HFFc6 (cell line): ENCODE results near the gene CCDC92. TPM values are rescaled to one million over a fixed set of nuclear protein-coding genes. Genes with fewer than 3 reads are reported as not detected.

ENCODE experiments used
- DNase-seq: peaks from one replicate; pipeline ENCODE4 v3.0.0-alpha.2; 2018
- H3K27ac Mint-ChIP-seq: 2 replicates; pipeline ENCODE4 v1.8.0; 2020; ENCODE audit warnings: mild to moderate bottlenecking, mixed read lengths
- H3K27me3 Mint-ChIP-seq: 2 replicates; pipeline ENCODE4 v1.8.0; 2021; ENCODE audit warnings: mild to moderate bottlenecking, moderate library complexity, mixed read lengths; ENCODE audit not compliant: insufficient read depth
- H3K36me3 Mint-ChIP-seq: 2 replicates; pipeline ENCODE4 v1.8.0; 2021; ENCODE audit warnings: low read depth, mixed read lengths
- H3K4me1 Mint-ChIP-seq: 2 replicates; pipeline ENCODE4 v1.8.0; 2020; ENCODE audit warnings: low read depth, mixed read lengths
- H3K4me3 Mint-ChIP-seq: 2 replicates; pipeline ENCODE4 v1.8.0; 2020; ENCODE audit warnings: mild to moderate bottlenecking, moderate library complexity, mixed read lengths
- H3K9me3 Mint-ChIP-seq: 2 replicates; pipeline ENCODE4 v1.8.0; 2020; ENCODE audit warnings: mild to moderate bottlenecking, mixed read lengths
- CTCF ChIP-seq: fragments of 200-600 bp; sonication (generic); IDR thresholded peaks from 2 replicates; pipeline ENCODE4 v1.5.0; 2021; ENCODE audit warnings: antibody characterized with exemption, mild to moderate bottlenecking
- total RNA-seq, 6 experiments: library from RNA; stranded (reverse); fragmentation: NEBNext Ultra II Directional; extraction: Animal tissue kit (Norgen Biotek cat#: 25700); gene quantifications; 2 replicates in 1 of 6; 3 replicates in 5 of 6; pipeline ENCODE4 v1.2.3, GENCODE V29; 2021

CCDC92 gene
- total RNA-seq, 6 experiments from 2014 or later, result 48.3 to 55.1 (median 51.6) TPM

DNA sequence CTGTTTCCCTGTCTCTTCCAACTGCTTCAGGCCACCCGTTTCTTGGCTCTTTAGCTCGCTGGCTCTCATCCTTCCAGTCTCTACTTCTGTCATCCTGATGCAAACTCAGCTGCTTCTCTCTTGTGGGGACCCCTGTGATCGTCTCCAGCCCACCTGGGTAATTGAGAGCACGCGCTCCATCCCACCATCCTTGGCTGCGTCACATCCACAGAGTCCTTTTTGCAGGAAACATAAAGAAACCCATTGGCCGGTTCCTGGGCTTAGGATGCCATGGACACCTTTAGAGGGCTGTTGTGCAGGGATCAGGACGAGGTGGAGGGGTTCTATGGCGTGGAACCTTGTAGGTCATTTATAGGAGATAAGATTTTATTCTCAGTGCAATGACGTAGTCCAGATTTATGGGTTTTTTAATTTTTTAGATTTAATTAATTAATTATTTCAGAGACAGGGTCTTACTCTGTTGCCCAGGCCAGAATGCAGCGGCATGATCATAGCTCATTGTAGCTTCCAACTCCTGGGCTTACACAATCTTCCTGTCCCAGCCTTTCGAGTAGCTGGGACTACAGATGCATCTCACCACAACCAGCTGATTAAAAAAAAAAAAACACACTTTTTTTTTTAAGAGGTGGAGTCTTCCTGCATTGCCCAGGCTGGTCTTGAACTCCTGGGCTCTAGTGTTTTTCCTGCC lies 82.6 kb downstream of the CCDC92 start:
- Mint-ChIP-seq H3K9me3 (no peaks in the 10 kb centered on the region), H3K27me3 (peaks cover 45% of the 10 kb centered on the region), H3K27ac (no peak overlapping the region), H3K36me3 (no peaks in the 10 kb centered on the region), H3K4me1 (peaks cover 6% of the 10 kb centered on the region; the same call in 1 of the 2 replicates), H3K4me3 (no peak overlapping the region)
- TF ChIP-seq CTCF, result no peak
- no peak for DNase-seq

DNA sequence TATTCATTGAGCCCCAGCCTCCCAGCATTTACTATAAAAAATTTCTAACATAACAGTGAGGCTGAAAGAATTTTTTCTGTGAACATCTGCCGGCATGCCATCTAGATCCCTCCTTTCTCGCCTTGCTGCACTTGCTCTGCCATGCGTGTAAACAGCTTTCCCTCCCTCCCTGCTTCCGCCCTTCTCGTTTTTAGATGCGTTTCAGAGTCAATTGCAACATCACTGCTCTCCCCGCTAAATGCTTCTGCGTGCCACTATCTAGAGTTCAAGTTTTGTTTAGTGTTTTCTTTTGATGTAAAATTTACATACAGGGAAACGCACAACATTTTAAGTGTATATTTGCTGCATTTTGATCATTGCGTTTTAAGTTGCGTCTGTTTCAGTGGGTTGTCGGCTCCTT lies 83.6 kb downstream of the CCDC92 start:
- peaks cover 51% of the 10 kb centered on the region for H3K27me3 Mint-ChIP-seq

DNA sequence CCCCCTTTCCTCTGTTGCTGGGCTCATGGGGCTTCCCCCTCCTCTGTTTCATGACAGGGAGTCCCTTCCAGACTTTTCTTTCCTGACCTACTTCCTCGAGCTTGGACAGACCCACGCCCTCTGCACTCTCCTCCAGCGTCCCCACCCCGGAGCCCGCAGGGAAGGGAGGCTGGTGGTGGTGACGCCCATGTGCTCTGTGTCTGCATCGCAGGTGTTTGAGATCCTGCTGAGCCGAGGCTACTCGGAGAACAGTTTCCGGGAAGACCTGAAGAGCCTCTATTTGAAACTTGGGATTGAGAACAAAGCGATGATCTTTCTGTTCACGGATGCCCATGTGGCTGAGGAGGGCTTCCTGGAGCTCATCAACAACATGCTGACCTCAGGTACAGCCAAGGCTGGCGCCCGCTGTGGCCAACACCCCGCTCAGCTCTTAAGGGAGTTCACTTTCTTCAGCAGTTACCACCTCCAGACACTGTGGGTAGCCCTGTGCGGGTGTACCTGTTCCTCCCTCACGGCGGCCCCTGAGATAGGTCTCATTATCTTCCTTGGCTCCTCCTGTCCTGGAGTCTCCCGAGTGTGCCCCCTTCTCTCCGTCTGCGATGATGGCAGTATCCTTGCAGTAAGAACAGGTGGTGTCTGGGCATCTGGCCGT lies 85.6 kb downstream of the CCDC92 start:
- TF ChIP-seq CTCF, result no peak
- peaks cover 57% of the 10 kb centered on the region for H3K27me3 Mint-ChIP-seq
- DNase-seq, result no peak
- no peak overlapping the region for H3K27ac Mint-ChIP-seq
- no peaks in the 10 kb centered on the region for H3K9me3 Mint-ChIP-seq
- no peaks in the 10 kb centered on the region for H3K36me3 Mint-ChIP-seq
- no peak overlapping the region for H3K4me3 Mint-ChIP-seq
- H3K4me1 Mint-ChIP-seq, result peaks cover 6% of the 10 kb centered on the region; the same call in 1 of the 2 replicates

More for the DNA sequence above, 83.6 kb downstream of the CCDC92 start:
- TF ChIP-seq CTCF, result no peak
- H3K27ac Mint-ChIP-seq, result no peak overlapping the region
- H3K36me3 Mint-ChIP-seq, result no peaks in the 10 kb centered on the region
- DNase-seq, result no peak
- no peak overlapping the region for H3K4me3 Mint-ChIP-seq
- H3K9me3 Mint-ChIP-seq, result no peaks in the 10 kb centered on the region
- H3K4me1 Mint-ChIP-seq, result peaks cover 6% of the 10 kb centered on the region; the same call in 1 of the 2 replicates

- no peak for TF ChIP-seq CTCF
- Mint-ChIP-seq H3K27me3 (peaks cover 56% of the 10 kb centered on the region), H3K9me3 (no peaks in the 10 kb centered on the region), H3K36me3 (no peaks in the 10 kb centered on the region), H3K27ac (no peak overlapping the region), H3K4me3 (no peak overlapping the region), H3K4me1 (no peaks in the 10 kb centered on the region; the same call in 1 of the 2 replicates)
- no peak for DNase-seq
These were observed 86.4 kb downstream of the CCDC92 start for GRCh38 chr12:123886258-123886657.

Other genes with a start within 250 kb of the CCDC92 start
- 1 to 10 TPM in 1 of 6 experiments, under 1 TPM in 5; 0.19 to 1.1 (median 0.64) TPM for gene DNAH10, start 210.5 kb downstream of the CCDC92 start, total RNA-seq
- 10 to 100 TPM; 49.1 to 55.2 (median 53.4) TPM for gene ZNF664, start 384 bp upstream of the CCDC92 start, total RNA-seq